ENCODE results near the gene ARSB.

The ARSB gene

DNA sequence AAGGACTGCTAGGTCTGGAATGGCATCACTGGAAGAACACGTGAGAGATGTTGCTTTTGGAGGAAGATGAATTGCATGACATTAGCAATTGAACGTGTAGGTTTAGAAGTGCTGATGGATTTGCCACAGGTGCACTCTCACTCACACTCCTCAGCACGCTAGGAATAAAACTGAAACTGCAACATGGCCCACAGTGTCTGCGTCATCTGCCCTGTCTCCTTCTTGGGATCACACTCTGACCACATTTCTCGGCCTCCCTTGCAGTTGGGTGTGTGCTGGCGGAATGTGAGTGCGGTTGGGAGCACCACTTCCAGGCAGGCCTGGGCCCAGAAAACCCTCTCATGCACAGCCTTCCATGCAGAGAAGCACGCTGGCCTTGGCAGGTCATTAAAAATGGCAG is 183.7 kb downstream of the ARSB start:
- H3K27me3 Mint-ChIP-seq: no peaks in the 10 kb centered on the region
- intact Hi-C loops (cut with micrococcal nuclease): no loop called here
- H3K4me3 Mint-ChIP-seq: no peak overlapping the region
- peaks cover 53% of the 10 kb centered on the region for H3K36me3 Mint-ChIP-seq (ENCODE audit: low read depth)
- H3K4me1 Mint-ChIP-seq (ENCODE audit: low read depth): peaks cover 10% of the 10 kb centered on the region
- peaks cover 18% of the 10 kb centered on the region for H3K9me3 Mint-ChIP-seq
- H3K27ac Mint-ChIP-seq: no peak overlapping the region

DNA sequence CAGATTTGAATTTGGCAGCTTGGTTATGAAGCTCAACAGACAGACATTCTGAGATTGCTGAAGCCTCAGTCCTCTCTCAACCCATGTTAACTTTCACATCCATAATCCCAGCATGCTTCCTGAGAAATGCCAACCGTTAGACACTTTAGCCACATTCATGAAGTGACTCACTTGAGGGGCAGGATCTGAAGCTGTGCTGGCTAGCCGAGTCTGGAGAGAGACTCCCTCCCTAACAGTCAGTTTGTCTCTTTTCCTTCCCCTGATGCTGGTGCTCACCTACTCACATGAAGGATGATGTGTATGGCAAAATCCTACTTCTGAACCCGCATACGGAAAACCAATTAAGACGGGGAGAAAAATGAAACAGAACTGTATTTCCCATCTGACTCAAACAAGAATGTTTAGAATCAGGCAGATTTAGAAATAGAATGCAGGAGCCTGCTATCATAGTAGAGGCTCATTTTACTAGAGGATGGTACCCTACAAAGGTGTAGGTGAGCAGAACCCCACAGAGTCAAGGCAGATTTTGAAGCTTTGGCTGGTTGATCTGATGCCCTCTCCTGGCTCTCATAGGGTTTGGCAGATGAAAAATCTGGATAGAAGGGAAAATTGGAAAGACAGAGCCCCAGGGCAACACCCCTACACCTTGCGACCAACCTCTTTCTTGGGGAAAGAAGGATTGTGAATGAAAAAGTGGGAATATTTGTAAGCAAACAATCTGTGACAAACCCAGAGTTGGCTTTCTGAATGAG is 185.7 kb downstream of the ARSB start:
- Mint-ChIP-seq H3K9me3 (peaks cover 18% of the 10 kb centered on the region), H3K36me3 (ENCODE audit: low read depth) (peaks cover 49% of the 10 kb centered on the region), H3K27ac (no peak overlapping the region), H3K27me3 (no peaks in the 10 kb centered on the region), H3K4me3 (no peak overlapping the region), H3K4me1 (ENCODE audit: low read depth) (peaks cover 8% of the 10 kb centered on the region)
- intact Hi-C loops (cut with micrococcal nuclease): no loop called here

DNA sequence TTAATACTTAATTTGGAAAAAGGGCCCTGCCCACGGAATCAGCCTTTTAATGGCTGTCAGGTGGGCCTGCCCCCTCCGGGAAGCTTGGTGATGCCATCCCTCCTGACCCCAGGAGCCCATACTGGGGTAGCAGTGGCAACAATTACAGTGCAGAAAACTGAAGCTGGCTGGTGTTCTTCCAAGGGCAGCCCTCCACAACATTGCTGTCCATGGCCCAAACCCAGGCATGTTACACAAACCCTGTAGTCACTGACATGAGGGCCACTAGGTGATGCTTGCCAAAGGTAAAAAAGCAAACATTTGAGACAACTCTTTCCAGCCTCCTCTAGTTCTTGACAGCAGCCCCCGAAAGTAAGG is 186.5 kb downstream of the ARSB start:
- H3K4me1 Mint-ChIP-seq (ENCODE audit: low read depth): peaks cover 5% of the 10 kb centered on the region
- peaks cover 18% of the 10 kb centered on the region for H3K9me3 Mint-ChIP-seq
- H3K27me3 Mint-ChIP-seq: no peaks in the 10 kb centered on the region
- intact Hi-C loops (cut with micrococcal nuclease): no loop called here
- H3K4me3 Mint-ChIP-seq: no peak overlapping the region
- peaks cover 41% of the 10 kb centered on the region for H3K36me3 Mint-ChIP-seq (ENCODE audit: low read depth)
- H3K27ac Mint-ChIP-seq: no peak overlapping the region

DNA sequence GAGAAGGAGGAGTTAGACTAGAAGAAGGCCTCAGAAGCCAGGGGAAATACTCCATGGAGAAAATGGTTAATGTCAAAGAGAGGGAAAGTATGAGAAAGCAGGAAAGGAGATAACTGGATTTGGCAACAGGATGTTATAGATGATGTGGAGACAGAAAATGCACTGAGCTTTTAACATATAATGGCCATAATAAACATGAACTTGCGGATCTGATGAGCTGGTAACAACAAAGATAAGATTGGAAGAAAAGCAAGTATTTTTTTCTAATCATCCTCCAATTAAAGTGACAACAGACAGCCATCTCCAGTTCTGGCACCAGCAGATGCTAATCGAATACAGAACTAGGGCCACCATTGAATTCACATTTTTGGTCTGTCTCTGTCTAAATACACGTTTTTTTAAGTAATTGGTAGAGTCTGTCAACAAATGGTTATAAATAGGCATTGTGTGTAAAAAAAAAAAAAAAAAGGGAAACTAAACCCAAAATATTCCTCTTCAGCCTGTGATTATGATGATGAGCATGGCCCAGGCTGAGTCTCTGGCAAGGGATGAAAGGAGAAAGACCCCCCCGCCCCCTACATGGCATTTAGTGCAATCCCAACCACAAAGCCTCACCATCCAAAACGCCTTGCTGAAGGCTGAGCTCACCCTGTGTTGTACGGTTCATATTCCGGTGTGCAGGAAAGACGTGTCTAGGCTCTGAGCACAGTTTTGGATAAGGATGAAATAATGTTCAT is 187.0 kb downstream of the ARSB start:
- Mint-ChIP-seq H3K4me3 (no peak overlapping the region), H3K27ac (no peak overlapping the region), H3K4me1 (ENCODE audit: low read depth) (peaks cover 5% of the 10 kb centered on the region), H3K27me3 (no peaks in the 10 kb centered on the region), H3K36me3 (ENCODE audit: low read depth) (peaks cover 41% of the 10 kb centered on the region), H3K9me3 (peaks cover 18% of the 10 kb centered on the region)
- intact Hi-C loops (cut with micrococcal nuclease): no loop called here

DNA sequence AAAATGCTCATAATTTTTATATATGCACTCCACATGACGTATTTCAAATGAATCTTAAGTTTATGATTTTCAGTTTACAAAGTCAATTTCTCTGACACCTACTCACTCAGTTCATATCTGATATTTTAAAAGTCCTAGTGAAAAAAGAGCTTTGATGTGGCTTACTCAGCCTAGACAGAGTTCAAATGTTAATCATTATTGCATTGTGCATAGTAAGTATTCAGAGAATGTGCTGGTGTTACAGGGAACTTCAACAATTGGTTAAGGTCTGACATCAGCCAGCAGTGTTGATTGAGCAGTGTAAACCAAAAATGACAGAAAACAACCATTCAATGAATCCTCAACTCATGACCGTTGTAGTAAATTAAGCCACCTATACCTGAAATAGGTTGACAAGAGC is 189.4 kb downstream of the ARSB start:
- H3K27me3 Mint-ChIP-seq: no peaks in the 10 kb centered on the region
- peaks cover 5% of the 10 kb centered on the region for H3K4me1 Mint-ChIP-seq (ENCODE audit: low read depth)
- no peak overlapping the region for H3K27ac Mint-ChIP-seq
- intact Hi-C loops (cut with micrococcal nuclease): no loop called here
- peaks cover 23% of the 10 kb centered on the region for H3K36me3 Mint-ChIP-seq (ENCODE audit: low read depth)
- no peak overlapping the region for H3K4me3 Mint-ChIP-seq
- peaks cover 2% of the 10 kb centered on the region for H3K9me3 Mint-ChIP-seq

DNA sequence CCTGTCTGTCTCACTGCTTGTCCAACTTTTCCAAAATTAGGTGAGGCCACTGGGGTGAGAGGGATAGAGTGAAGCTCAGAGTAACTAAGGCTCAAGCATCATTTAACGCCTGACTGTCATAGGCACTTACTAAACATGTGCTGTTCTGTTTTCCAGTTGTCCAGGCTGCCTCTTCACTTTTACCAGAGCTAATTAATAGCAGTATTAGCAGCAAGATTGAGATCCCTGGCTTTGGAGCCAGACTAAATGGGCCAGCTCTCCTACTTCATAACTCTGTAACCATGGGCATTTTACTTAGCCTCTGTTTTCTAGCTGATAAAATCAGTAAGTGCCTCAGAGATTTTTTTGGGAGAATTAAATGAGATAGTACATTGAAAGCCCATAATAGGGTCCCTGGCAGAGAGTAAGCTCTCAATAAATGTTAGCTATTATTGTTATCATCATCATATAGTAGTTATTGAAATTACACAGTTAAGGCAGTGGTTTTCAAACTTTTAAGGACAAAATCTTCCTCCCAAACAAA is 190.4 kb downstream of the ARSB start:
- Mint-ChIP-seq H3K27ac (no peak overlapping the region), H3K36me3 (ENCODE audit: low read depth) (peaks cover 18% of the 10 kb centered on the region), H3K4me3 (no peak overlapping the region), H3K4me1 (ENCODE audit: low read depth) (peaks cover 5% of the 10 kb centered on the region), H3K27me3 (no peaks in the 10 kb centered on the region), H3K9me3 (no peaks in the 10 kb centered on the region)
- intact Hi-C loops (cut with micrococcal nuclease): no loop called here

DNA sequence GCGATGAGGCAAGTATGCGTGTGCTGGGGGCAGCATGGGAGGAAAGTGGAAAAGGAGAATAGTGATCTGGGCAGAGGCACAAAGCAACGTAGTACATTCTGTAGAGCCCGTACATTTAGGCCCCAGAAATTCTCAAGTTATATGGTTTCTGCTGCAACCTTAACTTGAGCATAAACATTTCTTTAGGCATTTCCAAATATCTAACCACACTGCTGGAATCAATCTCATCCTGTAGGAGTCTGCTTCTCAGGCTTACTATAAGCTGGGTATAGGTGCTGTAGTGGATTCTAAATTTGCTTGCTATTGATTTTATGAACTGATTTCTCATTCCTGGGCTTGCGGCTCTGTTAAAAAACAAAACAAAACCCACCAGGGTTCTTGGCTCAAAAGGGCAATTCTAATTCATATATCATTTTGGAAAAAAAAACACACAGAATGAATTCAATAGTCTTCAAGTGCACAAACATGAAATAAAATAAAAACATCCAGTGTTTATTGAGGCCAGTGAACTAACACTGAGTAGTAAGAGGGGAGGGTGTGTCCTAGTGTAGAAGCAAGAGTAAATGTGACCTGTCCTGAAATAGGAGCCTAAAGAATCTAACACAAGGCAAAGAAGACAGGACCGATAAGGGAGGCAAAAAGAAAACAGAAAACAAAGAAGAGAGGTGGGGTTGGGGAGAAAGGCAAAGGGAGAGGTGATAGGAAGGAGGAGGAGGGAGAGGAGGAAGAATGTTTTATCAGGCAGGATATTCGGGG is 191.0 kb downstream of the ARSB start:
- Mint-ChIP-seq H3K4me1 (ENCODE audit: low read depth) (no peaks in the 10 kb centered on the region), H3K36me3 (ENCODE audit: low read depth) (peaks cover 13% of the 10 kb centered on the region), H3K27me3 (no peaks in the 10 kb centered on the region), H3K27ac (no peak overlapping the region), H3K9me3 (no peaks in the 10 kb centered on the region), H3K4me3 (no peak overlapping the region)
- intact Hi-C loops (cut with micrococcal nuclease): no loop called here

DNA sequence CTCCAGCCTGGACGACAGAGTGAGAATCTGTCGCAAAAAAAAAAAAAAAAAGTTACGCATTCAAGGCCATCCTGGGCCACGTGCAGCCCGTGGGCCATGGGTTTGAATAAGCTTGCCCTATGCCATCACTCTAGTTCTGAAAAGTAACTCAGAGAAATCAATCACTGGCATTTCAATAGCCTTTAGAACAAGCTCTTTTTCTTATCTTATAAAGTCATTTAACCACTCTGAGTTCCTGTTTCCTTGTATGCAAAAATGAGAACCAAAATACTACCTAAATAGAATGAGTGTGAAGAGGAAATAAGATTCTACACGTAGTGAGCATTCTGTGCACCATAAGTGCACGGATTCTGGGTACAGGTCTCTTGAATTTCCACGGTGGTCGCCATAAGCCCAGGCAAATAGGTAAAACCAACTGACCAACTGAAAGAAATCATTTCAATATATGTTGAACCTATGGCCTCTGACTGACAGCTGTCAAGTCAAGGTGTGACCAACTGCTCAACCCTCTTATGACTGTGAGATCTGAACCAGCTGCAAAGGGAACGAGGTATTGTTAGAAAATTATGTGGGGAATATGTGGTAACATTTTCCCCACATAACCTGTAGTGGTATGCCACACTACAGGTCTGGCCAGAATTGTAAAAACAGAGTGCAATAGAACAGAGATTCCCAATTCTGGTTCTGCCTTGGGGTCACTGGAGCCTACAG is 192.6 kb downstream of the ARSB start:
- Mint-ChIP-seq H3K27ac (no peak overlapping the region), H3K4me3 (no peak overlapping the region), H3K4me1 (ENCODE audit: low read depth) (peaks cover 8% of the 10 kb centered on the region), H3K9me3 (no peaks in the 10 kb centered on the region), H3K27me3 (no peaks in the 10 kb centered on the region), H3K36me3 (ENCODE audit: low read depth) (peaks cover 7% of the 10 kb centered on the region)
- intact Hi-C loops (cut with micrococcal nuclease): no loop called here

DNA sequence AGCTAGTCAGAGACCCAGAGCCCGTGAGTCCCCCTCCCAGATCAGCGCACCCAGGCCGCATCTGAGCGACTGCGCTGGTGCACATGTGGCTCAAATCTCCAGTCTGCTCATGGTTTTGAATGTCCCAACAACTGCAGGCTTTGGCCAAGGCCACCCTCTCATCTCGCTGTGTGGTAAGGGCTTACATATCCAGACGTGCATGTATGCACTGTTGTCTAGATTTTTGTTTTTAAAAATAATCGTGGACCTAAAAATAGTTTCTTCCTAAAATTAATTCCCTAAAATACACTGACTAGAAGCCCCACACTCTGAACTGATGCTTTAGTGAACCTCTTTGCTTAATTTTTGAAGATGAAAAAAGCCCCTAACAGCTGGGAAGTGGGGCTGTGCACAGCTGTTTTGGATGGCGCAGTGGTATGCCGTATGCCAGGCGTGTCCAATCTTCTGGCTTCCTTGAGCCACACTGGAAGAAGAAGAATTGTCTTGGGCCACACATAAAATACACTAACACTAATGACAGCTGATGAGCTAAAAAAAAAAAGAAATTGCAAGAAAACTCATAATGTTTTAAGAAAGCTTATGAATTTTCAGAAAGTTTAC is 193.5 kb downstream of the ARSB start:
- Mint-ChIP-seq H3K4me3 (no peak overlapping the region), H3K27ac (no peak overlapping the region), H3K36me3 (ENCODE audit: low read depth) (no peaks in the 10 kb centered on the region), H3K4me1 (ENCODE audit: low read depth) (peaks cover 11% of the 10 kb centered on the region), H3K27me3 (no peaks in the 10 kb centered on the region), H3K9me3 (no peaks in the 10 kb centered on the region)
- intact Hi-C loops (cut with micrococcal nuclease): no loop called here

DNA sequence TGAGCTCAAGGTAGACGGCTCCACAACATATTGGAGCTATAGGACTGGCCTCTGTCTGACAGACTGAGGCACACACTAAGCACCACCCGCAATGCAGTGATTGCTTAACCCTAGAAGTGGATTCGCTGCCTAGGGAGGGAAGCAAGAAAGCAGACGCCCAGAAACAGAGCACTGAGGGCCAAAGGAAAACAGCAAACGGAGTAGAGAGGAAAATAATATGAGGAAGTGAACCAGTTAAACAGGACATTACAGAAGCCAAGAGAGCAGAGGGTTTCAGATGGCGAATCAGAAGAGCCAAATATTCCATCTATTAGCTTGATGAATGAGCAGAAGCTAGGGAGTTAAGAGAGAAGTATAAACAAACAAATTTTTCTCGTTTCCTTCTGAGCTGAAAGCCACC is 197.3 kb downstream of the ARSB start:
- Mint-ChIP-seq H3K27ac (no peak overlapping the region), H3K27me3 (no peaks in the 10 kb centered on the region), H3K4me1 (ENCODE audit: low read depth) (peaks cover 11% of the 10 kb centered on the region), H3K9me3 (no peaks in the 10 kb centered on the region), H3K4me3 (no peak overlapping the region), H3K36me3 (ENCODE audit: low read depth) (no peaks in the 10 kb centered on the region)
- intact Hi-C loops (cut with micrococcal nuclease): no loop called here

DNA sequence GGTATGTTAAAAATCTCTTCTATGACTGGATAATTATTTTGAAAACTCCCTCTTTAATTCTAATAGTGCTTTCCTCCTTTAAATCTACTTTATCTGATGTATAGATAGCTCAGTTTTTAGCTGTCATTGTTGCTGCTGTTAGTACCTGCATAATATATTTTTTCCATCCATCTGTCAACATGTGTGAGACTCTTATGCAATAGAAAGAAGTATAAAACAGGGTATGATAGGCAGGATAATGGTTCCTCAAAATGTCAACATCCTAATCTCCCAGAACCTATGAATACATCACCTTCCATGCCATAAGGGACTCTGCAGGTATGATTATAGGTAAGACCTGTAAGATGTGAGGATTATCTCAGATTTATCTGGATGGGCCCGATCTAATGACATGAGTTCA is 199.7 kb downstream of the ARSB start:
- H3K36me3 Mint-ChIP-seq (ENCODE audit: low read depth): peaks cover 15% of the 10 kb centered on the region
- no peak overlapping the region for H3K4me3 Mint-ChIP-seq
- H3K27ac Mint-ChIP-seq: no peak overlapping the region
- intact Hi-C loops (cut with micrococcal nuclease): no loop called here
- no peaks in the 10 kb centered on the region for H3K9me3 Mint-ChIP-seq
- peaks cover 11% of the 10 kb centered on the region for H3K4me1 Mint-ChIP-seq (ENCODE audit: low read depth)
- H3K27me3 Mint-ChIP-seq: no peaks in the 10 kb centered on the region

DNA sequence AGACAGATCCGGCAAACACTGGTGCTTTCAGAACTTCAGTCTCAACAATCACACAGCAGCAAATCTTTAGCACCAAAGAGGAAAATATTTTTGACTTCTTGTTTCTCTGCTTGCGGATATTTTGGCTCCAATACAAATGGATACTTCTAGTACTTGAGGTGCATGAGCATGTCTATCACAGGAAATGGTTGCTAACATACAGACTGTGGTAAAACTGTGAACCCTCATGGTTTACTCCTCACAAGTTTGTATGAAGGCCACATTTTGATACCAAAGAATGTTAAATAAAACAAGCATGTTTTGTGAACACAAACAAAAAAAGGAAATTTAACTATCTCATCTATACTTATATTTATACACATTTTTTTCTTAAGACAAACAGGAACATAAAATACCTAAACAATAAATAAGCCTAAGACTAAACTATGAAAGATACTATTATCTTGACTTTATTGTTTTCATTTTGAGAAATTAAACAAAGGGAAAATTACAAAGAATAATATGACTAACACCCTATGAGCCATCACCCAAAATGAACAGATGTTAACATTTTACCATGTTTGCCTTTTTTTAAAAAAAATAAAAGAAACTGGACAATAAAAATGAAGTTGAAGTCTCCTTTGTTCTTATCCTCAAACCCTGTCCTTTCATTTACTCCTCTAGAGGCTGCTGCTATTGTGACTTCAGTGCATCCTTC is 201.5 kb downstream of the ARSB start:
- Mint-ChIP-seq H3K4me3 (no peak overlapping the region), H3K27ac (no peak overlapping the region), H3K36me3 (ENCODE audit: low read depth) (peaks cover 30% of the 10 kb centered on the region), H3K4me1 (ENCODE audit: low read depth) (peaks cover 11% of the 10 kb centered on the region), H3K9me3 (no peaks in the 10 kb centered on the region), H3K27me3 (no peaks in the 10 kb centered on the region)
- intact Hi-C loops (cut with micrococcal nuclease): no loop called here

DNA sequence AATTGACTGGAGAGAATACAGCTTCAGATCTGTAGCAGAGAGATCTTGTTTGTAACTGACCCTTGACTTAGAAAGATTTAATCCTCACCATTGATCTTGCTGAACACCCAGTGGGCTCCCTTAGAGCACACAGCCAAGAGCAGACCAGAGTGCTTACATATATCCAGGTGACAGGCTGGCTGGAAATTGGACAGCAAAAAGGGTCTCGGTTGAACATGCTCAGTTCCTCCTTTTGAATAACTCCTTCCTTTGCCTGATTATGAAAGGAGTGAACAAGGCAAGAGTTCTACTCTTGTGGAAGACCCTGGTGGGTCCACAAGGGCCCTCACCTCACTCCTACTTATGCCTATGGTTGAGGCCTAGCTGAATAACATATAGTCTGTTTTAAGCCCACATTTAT is 202.4 kb downstream of the ARSB start:
- Mint-ChIP-seq H3K27ac (no peak overlapping the region), H3K9me3 (no peaks in the 10 kb centered on the region), H3K36me3 (ENCODE audit: low read depth) (peaks cover 36% of the 10 kb centered on the region), H3K4me3 (no peak overlapping the region), H3K27me3 (no peaks in the 10 kb centered on the region), H3K4me1 (ENCODE audit: low read depth) (peaks cover 5% of the 10 kb centered on the region)
- intact Hi-C loops (cut with micrococcal nuclease): no loop called here

Measured in dendritic cell treated with granulocyte-macrophage colony-stimulating factor and Interleukin-4, amounts not matched to agents 40 ng/mL and 50 ng/mL, for 4 days (primary cell).